ENCODE data around the gene WDSUB1.

Gene WDSUB1, protein sequence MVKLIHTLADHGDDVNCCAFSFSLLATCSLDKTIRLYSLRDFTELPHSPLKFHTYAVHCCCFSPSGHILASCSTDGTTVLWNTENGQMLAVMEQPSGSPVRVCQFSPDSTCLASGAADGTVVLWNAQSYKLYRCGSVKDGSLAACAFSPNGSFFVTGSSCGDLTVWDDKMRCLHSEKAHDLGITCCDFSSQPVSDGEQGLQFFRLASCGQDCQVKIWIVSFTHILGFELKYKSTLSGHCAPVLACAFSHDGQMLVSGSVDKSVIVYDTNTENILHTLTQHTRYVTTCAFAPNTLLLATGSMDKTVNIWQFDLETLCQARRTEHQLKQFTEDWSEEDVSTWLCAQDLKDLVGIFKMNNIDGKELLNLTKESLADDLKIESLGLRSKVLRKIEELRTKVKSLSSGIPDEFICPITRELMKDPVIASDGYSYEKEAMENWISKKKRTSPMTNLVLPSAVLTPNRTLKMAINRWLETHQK

DNA sequence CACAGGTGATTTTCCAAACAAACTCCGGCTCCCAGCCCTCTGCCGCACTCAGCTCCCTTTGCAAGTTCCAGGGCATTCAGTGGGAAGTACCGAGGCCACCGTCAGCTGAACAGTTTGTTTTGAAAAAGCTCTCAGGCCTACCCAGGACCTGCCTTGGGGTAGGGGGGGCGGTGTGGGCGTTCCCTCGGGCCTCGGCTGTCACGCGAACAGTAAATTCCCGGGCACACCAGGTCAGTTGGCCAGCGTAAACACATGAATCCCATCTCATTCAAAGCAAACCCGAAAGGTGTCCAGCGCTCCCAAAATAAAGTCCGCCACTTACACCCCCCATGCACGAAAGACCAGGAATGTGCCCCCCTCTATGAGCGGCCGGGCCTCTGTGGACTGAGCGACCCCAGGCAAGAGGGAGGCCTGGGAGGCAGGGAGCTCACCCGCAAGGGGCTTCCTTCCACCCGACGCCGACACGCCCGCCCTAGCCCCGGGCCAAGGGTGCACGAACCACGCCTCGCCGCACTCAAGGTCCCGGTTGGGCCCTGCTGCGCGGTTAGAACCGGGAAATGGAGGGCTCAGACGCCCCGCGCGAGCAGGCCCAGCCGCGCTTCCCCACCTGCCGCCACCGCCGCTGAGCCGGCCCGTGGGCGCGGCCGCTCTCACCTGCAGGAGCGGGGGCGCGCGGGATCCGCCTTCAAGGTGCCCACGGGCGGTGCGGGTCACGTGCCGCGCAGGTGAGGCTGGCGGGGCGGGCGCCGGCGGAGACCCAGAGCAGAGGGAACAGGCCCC, at the start of gene WDSUB1:
TSS of gene WDSUB1 (minus strand) at position 775 of the 780 bp plus-strand sequence. CDS start 3,634 bp downstream, outside the sequence.
- DNase-seq (ENCODE audit: low spot score) = no peak

DNA sequence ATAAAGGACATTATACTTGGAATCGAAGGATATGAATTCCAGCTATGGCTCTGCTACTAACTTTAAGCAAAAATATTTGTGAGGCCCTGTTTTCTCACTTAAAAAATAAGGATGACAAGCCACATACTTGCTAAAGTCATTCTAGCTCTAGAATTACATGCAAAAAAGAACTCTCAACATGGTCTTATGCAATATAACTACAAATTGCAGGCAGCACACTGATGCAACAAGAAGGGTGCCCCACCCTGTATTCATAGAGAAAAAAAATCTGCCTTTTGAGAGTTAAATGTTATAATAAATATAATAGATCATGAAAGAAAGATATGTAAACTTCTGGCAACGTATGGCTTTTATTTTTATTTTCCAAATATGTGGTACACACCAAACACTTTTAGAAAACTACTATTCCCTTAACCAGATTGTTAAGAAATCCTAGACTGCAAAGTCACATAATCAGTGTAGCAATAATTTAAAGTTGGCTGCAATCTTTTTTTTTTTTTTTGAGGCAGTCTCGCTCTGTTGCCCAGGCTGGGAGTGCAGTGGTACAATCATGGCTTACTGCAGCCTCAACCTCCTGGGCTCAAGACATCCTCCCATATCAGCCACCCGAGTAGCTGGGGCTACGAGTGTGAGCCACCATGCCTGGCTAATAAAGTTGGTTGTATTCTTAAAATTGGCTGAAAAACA, 40.2 kb upstream of the WDSUB1 start:
- DNase-seq (ENCODE audit: low spot score) = no peak

- DNase-seq (ENCODE audit: low spot score) = no peak
Observed at GRCh38 chr2:159322419-159322818, 35.9 kb upstream of the WDSUB1 start.

- no peak for DNase-seq (ENCODE audit: low spot score)
Observed at GRCh38 chr2:159317392-159318088, 31.0 kb upstream of the WDSUB1 start.

- DNase-seq (ENCODE audit: low spot score) = no peak
Observed at GRCh38 chr2:159307942-159308341, 21.4 kb upstream of the WDSUB1 start.

GRCh38 chr2:159300586-159300985, 14.1 kb upstream of the WDSUB1 start:
- no peak for DNase-seq (ENCODE audit: low spot score)

- no peak for DNase-seq (ENCODE audit: low spot score)
Observed at GRCh38 chr2:159298967-159299366, 12.5 kb upstream of the WDSUB1 start.

DNA sequence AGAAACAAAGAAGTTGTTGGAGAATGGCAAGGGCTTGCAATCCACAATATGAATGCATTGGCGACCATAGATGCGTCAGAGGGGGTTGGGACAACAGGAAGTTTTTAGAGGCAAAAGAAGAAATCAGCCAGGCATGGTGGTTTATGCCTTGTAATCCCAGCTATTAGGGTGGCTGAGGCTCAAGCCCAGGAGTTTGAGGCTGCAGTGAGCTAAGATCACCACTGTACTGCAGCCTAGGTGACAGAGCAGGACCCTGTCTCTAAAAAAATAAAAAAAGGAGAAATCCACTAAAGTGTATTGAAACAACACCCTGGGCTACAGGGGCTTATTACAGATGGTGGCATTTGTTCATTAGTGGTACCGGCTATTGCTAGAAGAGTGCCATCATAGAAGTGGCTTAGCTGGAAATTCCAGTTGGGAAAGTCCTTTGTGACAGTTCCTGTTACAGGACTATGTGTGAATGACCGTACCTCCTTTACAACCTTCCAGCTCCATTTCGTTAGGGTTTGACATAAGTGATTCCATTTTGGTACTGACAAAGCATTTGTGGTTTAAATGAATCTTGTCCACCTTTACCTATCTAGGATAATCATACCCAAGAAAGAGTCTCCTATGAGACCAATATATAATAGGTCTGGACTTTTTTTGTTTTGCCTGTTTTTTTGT, 10.7 kb upstream of the WDSUB1 start:
- DNase-seq (ENCODE audit: low spot score) = no peak

GRCh38 chr2:159292157-159292556, 5.7 kb upstream of the WDSUB1 start:
- no peak for DNase-seq (ENCODE audit: low spot score)

- peak; percentile 20 for DNase-seq (ENCODE audit: low spot score)
Observed at GRCh38 chr2:159290289-159290907, 3.9 kb upstream of the WDSUB1 start.

GRCh38 chr2:159287733-159288132, 1.2 kb upstream of the WDSUB1 start:
- DNase-seq (ENCODE audit: low spot score) = no peak

DNA sequence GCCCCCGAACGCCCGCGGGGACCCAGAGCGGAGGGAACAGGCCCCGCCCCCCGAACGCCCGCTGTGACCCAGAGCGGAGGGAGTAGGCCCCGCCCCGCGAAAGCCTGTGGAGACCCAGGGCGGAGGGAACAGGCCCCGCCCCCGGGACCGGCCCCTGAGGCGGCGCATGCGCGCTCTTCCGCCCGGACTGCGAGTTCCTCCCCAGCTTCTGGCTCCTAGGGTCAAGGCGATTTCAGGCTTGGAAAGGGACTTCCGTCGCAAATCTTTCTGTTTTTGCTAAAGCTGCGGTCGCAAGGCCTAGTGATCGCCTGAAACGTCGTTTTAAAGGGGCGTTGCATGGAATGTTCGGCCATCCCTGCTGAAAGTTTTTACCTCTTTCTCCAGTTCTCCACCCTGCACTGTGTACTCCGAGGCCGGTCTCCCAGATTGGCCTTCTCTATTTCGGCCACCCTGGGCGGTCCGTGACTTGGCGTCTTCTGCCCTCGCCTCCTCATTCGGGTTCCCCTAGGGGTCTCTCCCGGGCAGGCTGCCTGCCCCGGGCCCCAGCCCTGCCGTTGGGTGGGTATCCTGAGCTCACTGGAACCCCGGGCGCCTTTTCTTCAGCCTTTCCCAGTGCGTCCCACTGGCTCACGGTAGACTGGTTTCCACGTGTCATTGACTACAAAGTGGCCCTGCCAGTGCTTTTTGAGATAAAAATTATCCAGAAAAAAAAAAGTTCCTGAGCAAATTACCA, 372 bp upstream of the WDSUB1 start:
- DNase-seq (ENCODE audit: low spot score) = peak; percentile 99

GRCh38 chr2:159285433-159285832, 1.1 kb downstream of the WDSUB1 start:
- no peak for DNase-seq (ENCODE audit: low spot score)

DNA sequence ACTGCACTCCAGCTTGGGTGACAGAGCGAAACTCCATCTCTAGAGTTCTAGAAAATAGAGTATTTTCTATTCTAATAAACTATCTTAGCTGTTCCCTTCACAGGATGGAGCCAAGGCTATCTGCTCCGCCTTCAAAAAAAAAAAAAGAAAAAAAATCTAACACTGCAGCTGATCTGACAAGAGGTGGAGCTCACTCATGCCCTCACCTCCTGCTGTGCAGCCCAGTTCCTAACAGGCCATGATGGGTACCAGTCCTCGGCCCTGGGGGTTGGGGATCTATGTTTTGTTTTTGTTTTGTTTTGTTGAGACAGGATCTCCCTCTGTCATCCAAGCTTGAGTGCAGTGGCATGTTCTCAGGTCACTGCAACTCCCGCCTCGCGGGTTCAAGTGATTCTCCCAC, 3.0 kb downstream of the WDSUB1 start:
- DNase-seq (ENCODE audit: low spot score) = no peak

DNA sequence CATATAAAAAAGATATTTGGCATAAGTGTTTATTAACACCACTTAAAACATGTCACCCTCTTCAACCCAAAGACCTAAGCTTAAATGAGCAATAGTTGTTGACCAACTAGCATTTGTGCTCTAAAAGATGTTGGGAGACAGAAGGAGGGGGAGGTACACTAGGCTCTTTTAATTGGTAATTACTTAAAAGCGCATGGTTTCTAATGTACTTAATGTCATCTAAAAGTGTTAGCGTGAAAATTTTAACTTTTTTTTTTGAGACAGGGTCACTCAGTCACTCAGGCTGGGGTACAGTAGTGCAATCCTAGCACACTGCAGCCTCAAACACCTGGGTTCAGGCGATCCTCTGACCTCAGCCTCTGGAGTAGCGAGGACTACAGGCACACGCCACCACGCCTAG, 5.5 kb downstream of the WDSUB1 start:
- no peak for DNase-seq (ENCODE audit: low spot score)

DNA sequence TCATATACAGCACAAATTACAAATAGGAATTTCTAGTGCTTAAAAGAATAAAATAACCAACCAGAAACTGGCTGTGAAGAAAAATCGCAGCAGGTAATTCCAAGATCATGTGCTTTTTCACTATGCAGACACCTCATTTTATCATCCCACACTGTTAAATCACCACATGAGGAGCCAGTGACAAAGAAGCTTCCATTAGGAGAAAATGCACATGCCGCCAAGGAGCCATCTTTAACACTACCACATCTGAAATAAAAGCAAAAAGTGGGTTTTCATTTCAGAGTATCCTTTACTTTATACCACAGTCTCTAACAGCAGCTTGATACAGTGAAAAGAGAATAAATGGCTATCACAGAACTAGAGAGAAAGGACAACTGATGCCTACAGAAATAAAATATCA, 6.8 kb downstream of the WDSUB1 start:
- DNase-seq (ENCODE audit: low spot score) = no peak

DNA sequence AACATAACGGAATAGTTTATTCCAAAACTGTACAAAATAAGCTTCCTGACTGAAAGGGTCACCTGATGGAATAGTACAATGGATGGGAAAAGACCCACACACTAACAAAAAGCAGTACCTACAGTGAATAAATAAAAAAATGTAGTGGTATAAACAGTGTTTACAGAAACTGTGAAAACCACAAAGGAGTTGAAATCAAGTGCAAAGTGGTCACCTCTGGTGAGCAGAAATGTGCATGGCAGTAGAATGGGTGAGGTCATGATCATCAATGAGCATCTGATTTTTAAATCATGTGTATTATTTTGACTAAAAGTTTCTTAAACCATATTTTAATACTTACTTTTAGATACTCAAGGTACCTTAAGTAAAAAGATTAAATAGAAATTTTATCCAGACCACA, 11.4 kb downstream of the WDSUB1 start:
- DNase-seq (ENCODE audit: low spot score) = no peak

- no peak for DNase-seq (ENCODE audit: low spot score)
Observed at GRCh38 chr2:159272156-159272555, 14.3 kb downstream of the WDSUB1 start.

GRCh38 chr2:159270744-159271379, 15.6 kb downstream of the WDSUB1 start:
- DNase-seq (ENCODE audit: low spot score) = no peak

- DNase-seq (ENCODE audit: low spot score) = no peak
Observed at GRCh38 chr2:159267921-159268320, 18.6 kb downstream of the WDSUB1 start.

Measured in CD4-positive, alpha-beta T cell treated with Interleukin-6 at 100 ng/mL for 8 hours (primary cell).